ENCODE data around the gene GIMAP8.

GIMAP8 gene

DNA sequence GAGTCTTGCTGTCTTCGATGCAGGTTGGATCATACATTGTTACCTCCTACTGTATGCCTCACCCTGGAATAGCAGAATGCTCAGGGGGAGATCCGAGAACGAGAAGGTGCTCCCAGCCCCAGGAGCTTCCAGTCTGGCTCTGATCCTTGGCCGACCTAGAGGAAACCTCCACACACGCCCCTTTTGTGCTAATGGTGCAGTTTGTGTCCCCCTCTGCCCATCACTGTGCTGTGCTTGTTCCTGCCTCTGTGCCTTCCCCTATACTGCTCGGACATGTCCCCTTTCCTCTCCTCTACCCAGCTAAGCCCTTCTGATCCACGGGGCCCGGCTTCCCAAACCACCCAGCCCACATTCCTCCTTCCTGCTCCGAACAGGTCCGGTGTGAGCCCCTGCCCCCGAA is 38.8 kb upstream of the GIMAP8 start:
- DNase-seq (ENCODE audit: low read depth), result no peak

DNA sequence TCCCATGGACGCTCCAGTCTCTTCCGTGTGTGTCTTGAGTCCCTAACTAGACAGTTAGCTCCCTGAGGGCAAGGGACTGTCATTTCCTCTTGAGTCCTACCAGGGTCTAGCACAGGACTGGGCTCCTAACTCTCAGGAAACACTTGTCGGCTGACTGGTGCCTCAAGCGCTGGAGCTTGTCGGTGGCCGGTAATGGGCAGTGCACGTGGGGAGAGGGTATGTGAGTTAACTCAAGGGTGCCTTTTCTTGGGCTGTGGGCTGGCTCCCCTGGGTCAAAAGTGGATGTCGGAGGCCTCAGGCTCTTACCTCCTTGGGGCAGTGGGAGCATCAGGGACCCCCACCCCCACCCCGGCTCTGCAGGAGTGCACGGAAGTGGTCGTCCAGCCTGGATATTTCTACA is 38.4 kb upstream of the GIMAP8 start:
- DNase-seq (ENCODE audit: low read depth), result no peak

DNA sequence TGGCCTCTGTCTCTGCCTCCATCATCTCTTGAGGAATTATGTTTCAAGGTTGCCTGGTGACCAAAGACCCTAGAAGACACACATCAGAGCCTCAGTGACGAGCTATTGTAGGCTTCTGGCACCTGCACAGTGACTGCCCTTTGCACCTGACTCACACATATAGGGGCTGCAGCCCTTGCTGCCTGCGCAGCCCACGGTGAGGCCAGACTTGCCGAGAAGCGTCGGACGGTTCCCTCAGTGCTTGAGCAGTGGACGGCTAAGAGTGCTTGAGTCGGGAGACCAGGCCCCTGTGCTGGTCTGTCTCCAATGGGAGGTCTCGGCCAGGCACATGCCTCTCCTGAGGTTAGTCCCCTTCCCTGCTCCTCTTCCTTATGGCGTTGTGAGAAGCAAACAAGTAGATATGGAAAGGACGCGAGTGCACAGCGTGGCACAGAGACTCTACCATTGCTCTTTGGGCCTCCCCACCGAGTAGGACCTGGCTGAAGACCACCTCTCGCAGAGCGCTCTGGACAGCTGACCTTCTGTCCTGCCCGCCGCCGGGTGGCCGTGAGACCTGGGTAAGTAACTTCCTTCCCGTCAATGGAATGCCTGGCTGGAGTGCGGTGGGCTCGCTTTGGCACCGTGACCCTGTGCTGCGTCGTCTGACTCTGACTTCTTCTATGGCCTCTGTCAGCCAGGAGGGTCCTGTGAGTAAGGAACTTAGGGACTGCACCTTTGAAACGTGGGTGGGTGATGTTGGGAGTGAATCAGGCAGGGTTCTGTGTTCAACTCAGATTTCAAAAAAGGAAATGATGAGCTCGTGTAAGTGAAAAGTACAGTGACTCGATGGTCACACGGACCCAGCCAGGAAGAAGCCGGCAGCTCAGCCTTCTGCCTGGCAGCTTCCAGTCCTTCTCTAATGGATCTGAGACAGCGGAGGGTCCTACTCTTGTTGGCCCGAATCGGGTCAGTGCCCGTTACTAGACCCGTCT is 37.6 kb upstream of the GIMAP8 start:
- no peak for DNase-seq (ENCODE audit: low read depth)

DNA sequence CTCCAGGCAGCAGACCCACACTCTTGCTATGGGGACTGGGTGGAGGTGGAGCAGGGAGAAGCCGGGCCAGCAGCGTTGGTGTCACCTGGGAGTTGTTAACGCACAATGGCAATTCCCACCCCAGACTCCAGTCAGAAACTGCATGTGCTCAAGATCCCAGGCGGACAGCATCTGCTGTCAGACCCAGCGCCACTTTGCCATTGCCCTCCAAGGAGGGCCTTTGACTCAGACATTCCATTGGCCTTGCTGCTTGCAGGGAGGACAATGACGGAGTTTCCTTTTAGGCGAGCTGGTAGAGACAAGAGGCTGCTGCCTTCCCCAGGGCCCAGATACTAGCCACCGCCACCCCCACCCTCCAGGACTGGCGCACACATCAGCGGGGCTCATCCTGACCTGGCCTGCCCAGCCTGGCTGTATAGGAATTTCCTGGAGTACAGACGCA is 36.8 kb upstream of the GIMAP8 start:
- DNase-seq (ENCODE audit: low read depth), result no peak

DNA sequence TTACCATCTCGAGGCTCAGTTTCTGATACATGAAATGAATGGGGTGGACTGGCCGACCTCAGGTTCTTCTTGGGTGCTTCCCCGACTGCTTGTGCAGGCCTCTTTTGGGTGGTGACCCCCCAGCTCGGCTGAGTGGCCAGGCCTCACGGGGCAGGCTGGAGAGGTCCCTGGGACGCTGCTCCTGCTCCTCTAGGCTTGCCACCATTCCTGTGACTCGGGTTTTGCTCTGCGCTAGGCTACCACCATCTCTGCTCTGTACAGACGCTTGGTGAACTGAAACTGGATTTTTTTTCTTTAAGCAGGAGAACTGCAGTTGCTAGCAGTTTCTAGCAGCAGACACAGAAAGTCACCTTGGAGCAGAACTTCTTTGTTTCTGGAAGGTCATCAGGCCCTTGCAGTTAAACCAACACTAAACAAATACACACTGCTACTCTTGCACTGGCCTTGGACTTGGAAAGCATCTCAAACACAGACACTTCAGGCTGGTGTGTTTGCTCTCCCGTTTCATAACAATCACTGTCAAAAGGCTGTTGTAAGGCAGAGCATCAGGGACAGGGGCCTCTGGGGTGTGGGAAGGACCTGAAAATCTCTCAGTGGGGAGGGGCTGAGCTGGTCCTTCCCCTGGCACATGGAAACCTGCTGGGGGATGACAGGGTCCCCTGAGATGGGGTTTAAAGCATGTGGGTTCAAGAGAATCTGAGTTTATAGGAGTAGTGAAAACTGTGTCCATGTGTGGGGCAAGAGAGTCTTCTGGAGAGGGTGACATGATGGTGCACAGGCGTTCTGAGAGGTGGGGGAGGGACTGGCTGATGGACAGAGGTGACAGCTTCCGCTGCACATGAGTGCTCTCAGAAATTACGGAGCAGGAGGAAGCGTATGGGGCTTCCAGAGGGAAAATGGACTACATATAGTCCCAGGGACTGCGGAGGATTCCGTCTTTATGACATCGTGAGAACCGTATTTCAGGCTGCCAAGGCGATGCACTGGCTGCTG is 35.0 kb upstream of the GIMAP8 start:
- DNase-seq (ENCODE audit: low read depth), result no peak

DNA sequence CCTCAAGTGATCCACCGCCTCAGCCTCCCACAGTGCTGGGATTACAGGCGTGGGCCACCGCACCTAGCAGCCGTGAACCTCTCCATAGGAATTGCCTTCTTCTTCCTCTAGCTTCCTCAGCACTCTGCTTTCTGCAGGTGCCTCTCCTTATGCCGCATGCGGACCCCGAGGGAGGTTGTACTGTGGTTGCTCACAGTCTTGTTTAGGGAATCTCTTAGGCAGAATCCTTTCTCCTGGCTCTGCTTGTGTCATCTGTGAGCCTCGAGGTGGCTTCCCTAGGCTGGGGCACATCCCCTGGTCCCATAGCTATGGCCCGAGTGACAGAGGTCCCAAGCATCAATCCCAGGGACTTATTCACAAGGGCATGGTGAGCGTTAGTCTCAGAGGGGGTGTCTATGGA is 33.2 kb upstream of the GIMAP8 start:
- no peak for DNase-seq (ENCODE audit: low read depth)

DNA sequence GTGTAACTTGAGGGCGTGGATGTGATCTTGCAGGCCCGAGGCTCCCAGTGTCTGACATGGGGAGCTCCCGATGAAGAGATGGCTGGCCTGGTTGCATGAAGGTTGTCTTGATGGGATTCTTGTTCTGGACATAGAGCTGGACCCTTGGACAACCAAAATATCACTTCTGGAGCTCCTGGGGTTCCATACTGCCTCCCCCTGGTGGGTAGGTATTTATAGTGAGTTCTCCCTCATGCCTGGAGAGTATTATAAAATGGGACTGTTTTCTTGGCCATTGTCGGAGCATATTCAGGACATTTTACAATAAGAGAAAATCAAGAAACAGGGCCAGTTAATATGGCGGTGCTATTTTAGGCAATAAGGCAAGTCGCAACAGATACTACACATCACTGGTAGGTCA is 32.6 kb upstream of the GIMAP8 start:
- DNase-seq (ENCODE audit: low read depth), result no peak

DNA sequence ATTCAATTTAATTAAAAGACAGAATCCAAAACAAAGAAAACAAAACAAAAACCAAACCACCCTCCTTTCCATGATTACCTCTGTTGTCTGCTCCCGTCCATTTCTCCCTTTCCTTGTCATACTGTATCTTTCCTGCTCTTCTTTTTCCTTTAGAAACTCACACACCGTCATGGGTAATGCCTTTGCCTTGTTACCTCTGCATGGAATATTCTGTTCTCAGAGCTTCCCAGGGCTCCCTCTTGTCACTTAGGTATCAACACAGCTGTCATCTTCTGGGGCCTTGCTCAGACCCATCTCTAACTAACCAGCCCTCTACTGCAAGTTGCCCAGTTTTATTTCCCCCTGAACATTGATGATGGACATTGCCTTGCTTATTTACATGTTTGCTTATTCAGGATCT is 30.2 kb upstream of the GIMAP8 start:
- DNase-seq (ENCODE audit: low read depth), result no peak

DNA sequence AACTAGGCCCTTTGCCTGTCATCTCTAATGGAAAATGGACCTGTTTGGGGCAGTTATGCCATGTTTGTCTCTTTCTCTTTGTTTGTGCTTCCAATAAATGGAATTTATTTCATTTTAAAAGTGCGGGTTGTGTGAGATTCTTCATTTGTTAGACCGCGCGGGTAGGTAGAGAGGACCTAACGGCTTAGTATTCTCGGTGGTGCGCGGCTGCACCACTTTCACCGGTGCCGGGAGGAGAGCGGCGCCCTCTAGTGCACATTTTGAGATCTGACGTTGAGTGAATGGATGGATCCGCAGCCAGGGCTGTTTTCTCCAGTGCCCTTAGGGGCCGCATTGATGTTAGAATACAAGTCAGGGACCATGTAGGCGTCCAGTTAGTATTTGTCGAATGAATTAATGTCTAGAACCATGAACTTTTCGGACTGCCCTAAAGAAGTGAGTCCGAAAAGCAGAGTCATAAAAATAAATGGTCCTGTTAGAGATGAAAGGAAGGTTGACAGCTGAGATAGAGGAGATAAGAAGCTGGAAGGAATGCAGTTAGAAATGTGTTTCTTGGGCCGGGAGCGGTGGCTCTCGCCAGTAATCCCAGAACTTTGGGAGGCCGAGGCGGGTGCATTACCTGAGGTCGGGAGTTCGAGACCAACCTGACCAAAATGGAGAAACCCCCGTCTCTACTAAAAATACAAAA is 29.3 kb upstream of the GIMAP8 start:
- DNase-seq (ENCODE audit: low read depth), result peak; percentile 72

DNA sequence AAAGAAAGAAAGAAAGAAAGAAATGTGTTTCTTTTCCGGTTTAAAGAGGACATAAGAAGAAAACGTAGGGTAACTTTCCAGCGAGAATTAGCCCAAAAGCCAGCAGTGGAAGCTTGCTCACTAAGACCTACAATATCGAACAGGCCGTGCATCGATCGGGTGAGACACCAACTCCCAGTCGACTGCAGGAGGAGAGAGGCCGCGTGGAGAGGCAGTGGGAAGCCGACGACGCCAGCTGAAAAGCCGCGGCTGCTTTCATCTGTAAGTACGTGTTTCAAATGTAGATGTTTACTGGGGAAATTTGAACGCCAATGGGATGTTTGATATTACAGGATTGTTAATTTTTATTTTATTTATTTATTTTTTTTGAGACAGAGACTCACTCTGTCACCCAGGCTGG is 28.6 kb upstream of the GIMAP8 start:
- DNase-seq (ENCODE audit: low read depth), result no peak

DNA sequence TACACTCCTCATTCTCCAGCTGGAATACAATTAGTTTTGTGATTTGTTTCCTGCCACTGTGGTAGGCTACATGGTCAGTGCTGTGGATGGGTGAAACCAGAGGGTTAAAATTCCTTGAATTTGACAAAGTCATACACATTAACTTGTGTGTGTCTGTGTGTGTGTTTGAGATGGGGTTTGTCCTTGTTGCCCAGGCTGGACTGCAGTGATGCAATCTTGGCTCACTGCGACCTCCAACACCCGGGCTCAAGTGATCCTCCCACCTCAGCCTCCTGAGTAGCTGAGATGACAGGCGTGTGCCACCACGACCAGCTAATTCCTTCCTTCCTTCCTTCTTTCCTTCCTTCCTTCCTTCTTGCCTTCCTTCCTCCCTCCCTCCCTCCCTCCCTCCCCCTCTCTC is 24.8 kb upstream of the GIMAP8 start:
- DNase-seq (ENCODE audit: low read depth), result no peak

DNA sequence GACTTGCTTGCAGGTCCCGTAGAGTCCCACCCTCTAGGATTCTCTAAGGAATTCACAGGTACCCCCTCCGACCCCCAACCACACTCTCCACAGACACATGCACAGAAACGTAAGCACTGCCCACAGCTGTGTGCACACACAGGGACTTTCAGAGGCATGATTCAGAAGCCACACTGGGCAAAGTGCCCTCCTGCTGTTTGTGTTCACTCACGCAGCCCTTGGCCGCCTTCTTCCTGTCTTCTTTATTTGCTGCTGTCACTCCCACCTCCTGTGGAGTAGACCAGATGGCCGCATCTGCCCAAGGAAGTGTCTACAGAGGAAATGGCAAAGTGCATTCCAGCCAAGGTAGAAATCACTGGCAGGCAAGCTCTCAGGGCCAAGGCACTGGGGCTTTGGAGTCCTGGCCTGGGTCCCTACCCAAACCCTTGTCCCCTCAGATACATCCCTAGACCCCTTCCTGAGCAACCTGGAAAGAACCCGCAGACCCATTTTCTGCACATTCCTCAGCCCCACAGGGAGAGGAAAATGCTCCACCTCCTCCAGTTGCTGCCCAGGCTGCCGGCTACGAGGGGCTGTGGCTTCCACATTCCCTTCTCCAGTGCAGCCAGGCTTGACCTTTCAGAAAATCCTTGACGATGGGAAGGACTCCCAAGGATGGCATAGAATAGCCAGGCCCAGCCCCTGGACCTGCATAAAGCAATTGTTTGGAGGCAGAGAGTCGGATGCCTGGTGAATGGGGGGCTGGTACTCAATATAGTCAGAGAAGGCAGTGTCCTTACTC is 21.6 kb upstream of the GIMAP8 start:
- no peak for DNase-seq (ENCODE audit: low read depth)

DNA sequence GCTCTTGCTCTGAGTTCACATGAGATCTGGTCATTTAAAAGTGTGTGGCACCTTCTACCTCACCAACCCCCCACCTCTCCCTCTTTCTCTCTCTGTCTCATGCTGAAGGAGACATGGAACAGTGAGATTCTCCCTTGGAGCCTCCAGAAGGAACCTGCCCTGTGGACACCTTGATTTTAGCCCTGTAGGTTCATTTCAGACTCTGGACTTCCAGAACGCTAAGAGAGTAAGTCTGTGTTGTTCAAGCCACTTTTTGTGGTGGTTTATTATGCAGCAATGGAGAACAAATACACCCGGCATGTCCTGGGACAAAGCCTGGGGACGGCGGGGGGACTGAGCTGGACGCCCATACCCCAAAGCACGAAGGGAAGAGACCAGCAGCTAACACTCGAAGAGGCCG is 20.7 kb upstream of the GIMAP8 start:
- no peak for DNase-seq (ENCODE audit: low read depth)

DNA sequence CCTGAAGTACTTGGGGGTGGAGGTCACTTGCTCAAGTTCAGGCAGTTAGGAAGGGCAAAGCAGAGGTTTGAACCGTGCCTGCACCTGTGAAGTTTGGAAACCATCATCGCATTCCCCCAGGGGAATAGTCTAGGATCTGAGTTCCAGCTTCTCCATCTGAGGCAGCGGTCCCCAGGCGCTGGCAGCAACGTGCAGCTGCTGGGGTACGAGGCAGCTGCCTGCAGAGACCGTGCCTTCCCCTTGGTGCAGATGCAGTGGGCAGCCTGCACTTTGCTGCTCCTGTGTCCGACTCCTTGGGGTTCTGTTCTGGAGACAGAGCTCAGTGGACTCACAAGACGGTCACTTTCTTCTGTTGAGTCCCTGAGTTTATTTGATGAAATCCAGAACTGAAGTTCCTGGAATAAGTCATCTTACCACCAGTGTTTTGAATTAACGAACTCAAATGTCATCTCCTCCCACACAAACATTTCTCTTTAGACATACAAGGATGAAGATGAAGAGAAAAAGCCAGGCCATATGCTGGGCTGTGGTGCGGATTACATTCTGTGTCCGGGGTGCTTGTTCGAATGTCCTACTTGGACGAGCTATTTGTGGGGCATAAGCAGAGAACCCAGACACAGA is 19.9 kb upstream of the GIMAP8 start:
- DNase-seq (ENCODE audit: low read depth), result no peak

DNA sequence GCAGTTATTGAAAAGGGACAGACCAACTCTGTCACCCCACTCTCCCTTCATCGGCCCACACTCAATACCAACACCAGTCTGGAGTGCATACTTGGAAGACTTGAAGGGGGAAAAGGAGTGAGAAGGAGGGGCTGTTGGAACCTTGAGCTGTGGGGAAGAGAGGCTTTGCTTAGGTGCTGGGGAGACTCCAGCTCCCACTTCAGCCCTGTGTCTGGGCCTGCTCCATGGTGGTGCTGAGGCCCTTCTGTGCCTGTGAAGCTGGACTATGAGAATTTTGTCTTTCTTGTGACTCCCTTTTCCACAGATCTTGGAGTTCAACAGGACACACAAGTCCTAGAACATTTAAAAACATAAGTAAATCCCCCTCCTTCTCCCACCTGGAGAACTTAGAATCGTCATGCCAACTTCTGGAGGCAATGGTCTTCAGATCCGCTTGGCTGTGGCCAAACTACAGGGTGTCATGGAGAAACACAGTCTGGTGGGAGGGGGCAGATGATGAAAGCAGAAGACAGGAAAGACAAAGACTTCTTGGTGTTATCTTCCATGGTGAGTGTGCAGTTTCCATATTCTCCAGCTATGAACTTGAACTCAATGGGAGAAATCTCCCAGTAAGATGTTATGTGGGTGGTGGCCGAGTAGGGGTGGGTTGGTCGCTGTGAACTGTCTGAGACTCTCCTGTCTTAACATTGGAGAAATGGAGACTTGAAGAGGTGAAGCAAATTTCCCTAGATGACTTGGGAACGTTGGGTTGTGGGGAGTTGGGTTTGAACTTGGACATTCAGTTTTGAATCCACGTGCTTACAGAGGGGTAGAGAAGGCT is 18.4 kb upstream of the GIMAP8 start:
- no peak for DNase-seq (ENCODE audit: low read depth)

DNA sequence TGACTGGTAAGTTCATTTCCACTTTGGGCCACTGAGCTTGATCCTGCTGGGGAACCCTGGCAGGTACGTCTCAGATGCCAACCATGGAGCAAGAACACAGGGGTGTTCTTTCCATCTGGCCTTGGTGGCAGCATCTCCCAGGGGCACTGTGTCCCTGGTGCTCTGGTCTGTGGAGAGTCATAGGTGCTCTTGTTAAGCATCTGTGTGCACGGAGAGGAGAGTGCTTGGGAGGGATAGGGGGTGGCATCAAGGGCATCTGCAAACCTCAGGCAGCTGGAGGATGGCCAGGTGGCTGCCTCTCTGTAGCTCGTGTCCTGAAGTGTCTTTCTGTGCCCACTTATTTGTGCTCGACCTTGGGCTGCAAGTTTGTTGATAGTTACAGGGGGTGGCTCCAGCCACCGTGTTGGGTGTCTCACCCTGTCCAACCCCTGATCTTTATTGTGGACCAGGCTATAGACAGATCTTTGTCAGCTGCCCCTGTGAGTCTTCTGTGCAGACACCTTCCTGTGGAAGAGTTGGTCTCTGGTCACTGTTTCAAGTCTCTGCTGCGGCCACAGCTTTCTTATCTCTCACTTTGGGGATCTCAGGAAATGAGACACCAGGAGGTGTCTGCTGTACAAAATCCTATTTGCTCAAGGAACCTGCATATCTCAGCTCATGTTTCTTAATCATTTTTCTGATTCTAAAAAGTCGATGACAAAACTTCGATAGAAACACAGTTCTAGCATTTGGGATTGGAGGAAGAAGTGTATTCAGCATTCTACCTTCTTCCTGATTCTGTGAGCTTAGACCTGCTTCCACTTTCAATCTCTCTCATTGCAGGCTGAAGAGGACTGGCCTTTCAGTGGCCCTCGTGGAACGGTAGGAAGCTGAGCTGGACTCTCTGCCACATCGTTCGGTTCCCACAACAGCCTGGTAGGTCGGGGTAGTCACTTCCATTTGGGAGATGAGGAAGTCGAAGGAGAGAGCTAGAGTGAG is 17.2 kb upstream of the GIMAP8 start:
- DNase-seq (ENCODE audit: low read depth), result no peak

DNA sequence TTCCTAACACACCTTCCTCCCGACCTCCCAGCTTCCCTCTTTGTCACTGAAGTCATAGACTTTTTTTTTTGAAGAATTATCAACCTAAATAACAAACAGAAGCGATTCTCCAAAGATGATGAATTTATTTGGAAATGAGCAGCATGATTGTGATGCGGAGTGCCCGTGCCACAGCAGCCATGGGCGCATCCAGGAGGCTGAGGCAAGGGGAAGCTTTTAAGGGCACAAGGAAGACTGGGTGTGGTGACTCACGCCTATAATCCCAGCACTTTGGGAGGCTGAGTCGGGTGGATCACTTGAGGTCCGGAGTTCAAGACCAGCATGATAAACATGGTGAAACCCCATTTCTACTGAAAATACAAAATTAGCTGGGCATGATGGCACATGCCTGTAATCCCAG is 16.2 kb upstream of the GIMAP8 start:
- no peak for DNase-seq (ENCODE audit: low read depth)

DNA sequence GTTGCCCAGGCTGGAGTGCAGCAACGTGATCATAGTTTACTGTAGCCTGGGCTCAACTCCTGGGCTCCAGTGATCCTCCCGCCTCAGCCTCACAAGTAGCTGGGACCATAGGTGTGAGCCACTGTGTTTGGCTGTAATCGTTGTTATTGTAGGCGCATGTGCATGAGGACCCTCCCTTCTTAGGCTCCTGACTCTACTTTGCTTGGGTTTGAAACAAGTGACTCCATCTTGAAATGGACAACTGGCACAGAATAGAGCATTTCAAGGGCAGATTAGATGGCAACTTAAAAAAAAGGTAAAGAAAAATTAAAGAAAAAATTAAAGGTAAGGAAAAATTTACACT is 15.4 kb upstream of the GIMAP8 start:
- no peak for DNase-seq (ENCODE audit: low read depth)
